Heart left ventricle (tissue), 16 donors: ENCODE measurements around the gene RPS6KA5. TPM values are rescaled to one million over a fixed set of nuclear protein-coding genes. Genes with fewer than 3 reads are reported as not detected.
A peak's percentile ranks its signal among the peaks of the same experiment; 100 is the strongest.

ENCODE experiments used
- ATAC-seq, 4 donors: fragments of 200-7000 bp; cut with Tn5 transposase; one replicate each; pipeline ENCODE4 v1.9.1; 2020 to 2022; ENCODE audit warnings: moderate library complexity in 4 of 4, mild to moderate bottlenecking in 3 of 4, moderate number of reproducible peaks in 1 of 4
- DNase-seq, 5 donors: peaks; one replicate each; pipeline ENCODE4 v3.0.0-alpha.2; 2020
- H3K27ac ChIP-seq, 12 donors: fragments of 200-600 bp; sonication (generic) in 4 of 12; one replicate each; pipeline versions ENCODE4 v1.5.0 to v1.8.0; 2016 to 2022; ENCODE audit warnings: mild to moderate bottlenecking in 2 of 12
- H3K27me3 ChIP-seq, 9 donors: fragments of 200-600 bp; sonication (generic) in 2 of 9; one replicate each; pipeline versions ENCODE4 v1.5.1 to v1.8.0; 2016 to 2022; ENCODE audit warnings: mild to moderate bottlenecking in 3 of 9
- H3K36me3 ChIP-seq, 9 donors: fragments of 200-600 bp; sonication (generic) in 2 of 9; one replicate each; pipeline versions ENCODE4 v1.5.0 to v1.8.0; 2018 to 2022; ENCODE audit warnings: mild to moderate bottlenecking in 2 of 9
- H3K4me1 ChIP-seq, 12 donors: fragments of 200-600 bp; sonication (generic) in 4 of 12; one replicate each; pipeline versions ENCODE4 v1.5.0 to v1.8.0; 2016 to 2022; ENCODE audit warnings: mild to moderate bottlenecking in 3 of 12
- H3K4me3 ChIP-seq, 12 donors: fragments of 200-600 bp; sonication (generic) in 4 of 12; one replicate each; pipeline versions ENCODE4 v1.5.0 to v1.8.0; 2017 to 2022; ENCODE audit warnings: mild to moderate bottlenecking in 9 of 12, moderate library complexity in 4 of 12
- H3K9me3 ChIP-seq, 12 donors: fragments of 200-600 bp; sonication (generic) in 4 of 12; one replicate each; pipeline versions ENCODE4 v1.5.0 to v1.8.0; 2016 to 2022; ENCODE audit warnings: mild to moderate bottlenecking in 1 of 12
- POLR2A ChIP-seq, 2 donors: fragments of 450-650 bp; IDR thresholded peaks; one replicate each; pipeline ENCODE4 v1.6.1; 2017; ENCODE audit warnings: antibody characterized with exemption in 2 of 2, mild to moderate bottlenecking in 2 of 2, moderate library complexity in 2 of 2
- WGBS, 4 donors: extraction: QIAGEN DNeasy Blood & Tissue Kit in 2 of 4; methylation state at CpG; one replicate each; pipeline versions ENCODE4 v1.1.5 to v1.1.7; 2013 to 2018; 5-methylcytosine and 5-hydroxymethylcytosine counted together
- intact Hi-C, 10 donors: fragments of 100-400 bp; cut with DNase I; formaldehyde crosslinking; loops; one replicate each; pipeline versions ENCODE4 v1.11.1 to v1.14.2; 2022
- polyA plus RNA-seq, 2 donors: library from polyadenylated mRNA; stranded (reverse); fragments of 200-250 nt; gene quantifications; one replicate each; pipeline ENCODE4 v1.2.3, GENCODE V29; 2013
- total RNA-seq, 9 donors: library from RNA; depleted of rRNA in 2 of 9; stranded (reverse); fragments of >200 nt in 2 of 9; fragmentation: NEBNext Ultra II Directional in 3 of 9; extraction: Animal tissue kit (Norgen Biotek cat#: 25700) in 3 of 9; gene quantifications; one replicate each; pipeline versions ENCODE4 v1.1.0 to v1.2.4, GENCODE V29; 2016 to 2023
- TF ChIP-seq, protein P1 (sequence below), 12 donors: fragments of 200-600 bp; sonication (generic) in 4 of 12; IDR thresholded peaks; one replicate each; pipeline versions ENCODE4 v1.5.0 to v1.8.0; 2018 to 2022; ENCODE audit warnings: antibody characterized with exemption in 12 of 12, mild to moderate bottlenecking in 5 of 12
- donor health status: ischemic (EF 13 %, LVEDD 7.1; RV severe dilation, severe dysfunction).
- donor health status: healthy with polysubstance abuse.
- donor health status: DM: no; HTN: yes; CAD: no.
- donor health status: DM: no; HTN: no; CAD: no.
- donor health status: ischemic (EF 25% LVEDD 6.9; RV normal size, moderate dysfunction).
- donor health status: ischemic (EF 25% LVEDD 5.7; RV mildly dilated, moderate dysfunction).
- donor health status: healthy.
- donor health status: DM: yes; HTN: yes; CAD: no.
- donor health status: ischemic (EF 35%, LVEDD 5.7; RV mildly dilated, moderate dysfunction).
- donor health status: nonischemic (EF 11% LVEDD 7.7; RV severe dilation, severe dysfunction).
- donor health status: DM: yes; HTN: yes; CAD: no.
- donor health status: PGD.
- donor health status: ischemic (EF 29% LVEDD 5.4; RV normal size, mild dysfunction).
- donor health status: nonischemic (EF 23%, LVEDD 6.1; RV moderate dilation, normal function).

RPS6KA5 gene
- total and polyA plus RNA-seq, 11 donors = 0.72 to 13.3 (median 8.5) TPM

DNA sequence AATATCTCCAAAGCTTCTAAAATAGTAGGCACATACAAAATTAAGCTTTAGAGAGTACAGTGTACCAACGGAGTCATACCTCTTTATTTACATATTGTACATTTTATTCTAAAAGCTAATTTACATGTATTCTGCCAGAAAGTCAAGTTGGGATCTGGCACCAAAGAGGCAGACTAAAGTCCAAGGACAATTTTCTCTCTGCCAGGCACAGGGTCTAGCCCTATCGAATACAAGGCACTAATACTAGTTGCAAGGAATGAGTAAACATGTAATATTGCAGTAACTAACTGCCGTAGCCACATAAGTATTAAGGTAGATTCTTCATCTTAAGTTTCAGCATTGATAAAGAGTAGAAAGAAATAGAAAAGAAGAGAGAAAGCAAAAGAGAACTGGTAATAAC lies 93.9 kb downstream of the RPS6KA5 start:
- DNase-seq (no peak), ATAC-seq (no peak)
- H3K9me3 ChIP-seq = peaks cover 0 to 8% (median 0%) of the 10 kb centered on the region in 12 donors
- no peaks in the 10 kb centered on the region for H3K27me3 ChIP-seq
- no peak overlapping the region for H3K27ac ChIP-seq
- H3K36me3 ChIP-seq = no peaks in the 10 kb centered on the region
- no peak for TF ChIP-seq POLR2A (IDR thresholded peaks at IDR 0.05)
- TF ChIP-seq, protein P1, sequence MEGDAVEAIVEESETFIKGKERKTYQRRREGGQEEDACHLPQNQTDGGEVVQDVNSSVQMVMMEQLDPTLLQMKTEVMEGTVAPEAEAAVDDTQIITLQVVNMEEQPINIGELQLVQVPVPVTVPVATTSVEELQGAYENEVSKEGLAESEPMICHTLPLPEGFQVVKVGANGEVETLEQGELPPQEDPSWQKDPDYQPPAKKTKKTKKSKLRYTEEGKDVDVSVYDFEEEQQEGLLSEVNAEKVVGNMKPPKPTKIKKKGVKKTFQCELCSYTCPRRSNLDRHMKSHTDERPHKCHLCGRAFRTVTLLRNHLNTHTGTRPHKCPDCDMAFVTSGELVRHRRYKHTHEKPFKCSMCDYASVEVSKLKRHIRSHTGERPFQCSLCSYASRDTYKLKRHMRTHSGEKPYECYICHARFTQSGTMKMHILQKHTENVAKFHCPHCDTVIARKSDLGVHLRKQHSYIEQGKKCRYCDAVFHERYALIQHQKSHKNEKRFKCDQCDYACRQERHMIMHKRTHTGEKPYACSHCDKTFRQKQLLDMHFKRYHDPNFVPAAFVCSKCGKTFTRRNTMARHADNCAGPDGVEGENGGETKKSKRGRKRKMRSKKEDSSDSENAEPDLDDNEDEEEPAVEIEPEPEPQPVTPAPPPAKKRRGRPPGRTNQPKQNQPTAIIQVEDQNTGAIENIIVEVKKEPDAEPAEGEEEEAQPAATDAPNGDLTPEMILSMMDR (IDR thresholded peaks at IDR 0.05) = no peak
- H3K4me1 ChIP-seq = peaks cover 0 to 19% (median 0%) of the 10 kb centered on the region in 12 donors
- no peak overlapping the region for H3K4me3 ChIP-seq
- intact Hi-C loops = no loop called here
- 92 to 98% (median 94%) methylated on average over 3 of the region's 3 CpGs for WGBS, 4 donors

GRCh38 chr14:90965765-90966164 lies 94.7 kb downstream of the RPS6KA5 start:
- Histone ChIP-seq H3K36me3 (no peaks in the 10 kb centered on the region), H3K4me3 (no peak overlapping the region), H3K9me3 (peaks cover 0 to 8% (median 0%) of the 10 kb centered on the region in 12 donors), H3K4me1 (peaks cover 0 to 19% (median 0%) of the 10 kb centered on the region in 12 donors), H3K27ac (no peak overlapping the region), H3K27me3 (no peaks in the 10 kb centered on the region)
- no peak for DNase-seq
- 85 to 89% (median 88%) methylated on average over 3 of the region's 3 CpGs for WGBS, 4 donors
- no peak for ATAC-seq
- TF ChIP-seq, protein P1 (IDR thresholded peaks at IDR 0.05) = no peak
- TF ChIP-seq POLR2A (IDR thresholded peaks at IDR 0.05) = no peak
- intact Hi-C loops = no loop called here

- WGBS, 4 donors = 90 to 97% (median 94%) methylated on average over 4 of the region's 4 CpGs
- ATAC-seq = no peak
- H3K36me3 ChIP-seq = no peaks in the 10 kb centered on the region
- no peak for DNase-seq
- no peak overlapping the region for H3K4me3 ChIP-seq
- intact Hi-C loops = no loop called here
- H3K27ac ChIP-seq = no peak overlapping the region
- H3K9me3 ChIP-seq = peaks cover 0 to 8% (median 0%) of the 10 kb centered on the region in 12 donors
- no peak for TF ChIP-seq POLR2A (IDR thresholded peaks at IDR 0.05)
- TF ChIP-seq, protein P1 (IDR thresholded peaks at IDR 0.05) = no peak
- H3K27me3 ChIP-seq = no peaks in the 10 kb centered on the region
- H3K4me1 ChIP-seq = peaks cover 0 to 6% (median 0%) of the 10 kb centered on the region in 12 donors
These were observed 97.1 kb downstream of the RPS6KA5 start for GRCh38 chr14:90963343-90963742.

GRCh38 chr14:90962505-90963109 lies 97.8 kb downstream of the RPS6KA5 start:
- no peak for ATAC-seq
- DNase-seq = no peak
- Histone ChIP-seq H3K9me3 (peaks cover 0 to 6% (median 0%) of the 10 kb centered on the region in 12 donors), H3K4me1 (peaks cover 0 to 6% (median 0%) of the 10 kb centered on the region in 12 donors), H3K36me3 (no peaks in the 10 kb centered on the region), H3K4me3 (no peak overlapping the region), H3K27me3 (no peaks in the 10 kb centered on the region), H3K27ac (no peak overlapping the region)
- 86 to 93% (median 89%) methylated on average over 11 of the region's 11 CpGs for WGBS, 4 donors
- TF ChIP-seq POLR2A (IDR thresholded peaks at IDR 0.05) = no peak
- intact Hi-C loops = no loop called here

DNA sequence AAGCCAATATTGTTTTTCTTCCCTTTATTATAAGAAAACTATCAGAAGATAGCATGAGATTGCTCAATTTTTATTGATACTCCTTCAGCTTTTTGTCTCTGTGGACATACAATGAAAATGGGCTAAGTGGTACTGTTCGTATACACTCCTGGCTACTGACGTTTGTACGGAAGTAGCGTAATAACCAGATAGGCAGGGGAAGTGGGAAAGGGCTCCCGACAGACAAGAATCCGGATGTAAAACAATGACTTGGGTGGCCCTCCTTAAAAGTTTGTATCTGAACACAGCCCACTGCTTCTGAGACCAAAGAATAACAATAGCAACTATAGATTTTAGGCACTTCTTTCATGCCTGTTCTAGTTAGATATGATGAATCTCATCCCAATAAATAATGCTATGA lies 99.6 kb downstream of the RPS6KA5 start:
- WGBS, 4 donors = 69 to 78% (median 73%) methylated on average over 6 of the region's 6 CpGs

More for the DNA sequence above, 99.6 kb downstream of the RPS6KA5 start:
- peak in 1 of 4 donors; percentile 47 for ATAC-seq
- no peaks in the 10 kb centered on the region for H3K27me3 ChIP-seq
- peaks cover 0 to 6% (median 0%) of the 10 kb centered on the region in 12 donors for H3K4me1 ChIP-seq
- no peaks in the 10 kb centered on the region for H3K36me3 ChIP-seq
- H3K4me3 ChIP-seq = no peak overlapping the region
- TF ChIP-seq, protein P1 (IDR thresholded peaks at IDR 0.05) = no peak
- no peak for TF ChIP-seq POLR2A (IDR thresholded peaks at IDR 0.05)
- peaks cover 0 to 22% (median 13%) of the 10 kb centered on the region in 12 donors for H3K9me3 ChIP-seq
- intact Hi-C loops = no loop called here
- DNase-seq = no peak
- H3K27ac ChIP-seq = no peak overlapping the region
